OCI-LY3 (cell line): ENCODE measurements around the gene RPS6KL1.

Source experiments
- H2AFZ ChIP-seq: fragments of 200-600, 300-600 bp; shearing (Covaris generic); 2 replicates; pipeline ENCODE4 v1.6.0; 2014; ENCODE audit warnings: antibody characterized with exemption, low read depth, low read length
- H3K27ac ChIP-seq: fragments of 200-600, 300-600 bp; sonication (generic); 2 replicates; pipeline ENCODE4 v1.5.1; 2014; ENCODE audit warnings: mild to moderate bottlenecking, low read length, moderate library complexity, mixed read lengths
- H3K27me3 ChIP-seq: fragments of 200-600, 300-600 bp; sonication (generic); 2 replicates; pipeline ENCODE4 v1.6.1; 2014; ENCODE audit warnings: low read depth, low read length, mixed read lengths
- H3K36me3 ChIP-seq: fragments of 200-600, 300-600 bp; sonication (generic); replicated peaks from 2 replicates; pipeline ENCODE3; 2014; ENCODE audit warnings: low read depth, low read length, mixed read lengths
- H3K4me1 ChIP-seq: fragments of 300-600, 200-600 bp; sonication (generic); 2 replicates; pipeline ENCODE4 v1.6.1; 2014; ENCODE audit warnings: low read length, mixed read lengths
- H3K4me2 ChIP-seq: fragments of 200-600, 300-600 bp; sonication (generic); 2 replicates; pipeline ENCODE4 v1.6.1; 2014; ENCODE audit warnings: low read length, mixed read lengths
- H3K4me3 ChIP-seq: fragments of 300-600, 200-600 bp; sonication (generic); 2 replicates; pipeline ENCODE4 v1.5.1; 2014; ENCODE audit warnings: antibody characterized with exemption, mild to moderate bottlenecking, low read length, moderate library complexity
- H3K79me2 ChIP-seq: fragments of 300-600, 200-600 bp; shearing (Covaris generic); 2 replicates; pipeline ENCODE4 v1.6.1; 2014; ENCODE audit warnings: mild to moderate bottlenecking, low read length, mixed read lengths
- H3K9ac ChIP-seq: fragments of 300-600, 200-600 bp; shearing (Covaris generic); 2 replicates; pipeline ENCODE4 v1.6.0; 2014; ENCODE audit warnings: mild to moderate bottlenecking, low read length, moderate library complexity
- H3K9me3 ChIP-seq: fragments of 200-600, 300-600 bp; shearing (Covaris generic); 2 replicates; pipeline ENCODE4 v1.6.1; 2014; ENCODE audit warnings: low read length, mixed read lengths; ENCODE audit not compliant: insufficient read depth
- H4K20me1 ChIP-seq: fragments of 200-600, 300-600 bp; sonication (generic); 2 replicates; pipeline ENCODE4 v1.6.1; 2016; ENCODE audit warnings: low read length, mixed read lengths; ENCODE audit not compliant: insufficient read depth
- CTCF ChIP-seq: fragments of 200-600, 300-600 bp; sonication (generic); IDR thresholded peaks from 2 replicates; pipeline ENCODE4 v1.5.1; 2014; ENCODE audit warnings: antibody characterized with exemption, low read length, low read depth
- EZH2phosphoT487 ChIP-seq: fragments of 200-600 bp; shearing (Covaris generic); IDR thresholded peaks from 2 replicates; pipeline ENCODE4 v1.6.1; 2018; ENCODE audit warnings: antibody characterized with exemption, mixed run types, low read depth

RPS6KL1 gene

GRCh38 chr14:74962046-74962445, 39.0 kb upstream of the RPS6KL1 start:
- Histone ChIP-seq H4K20me1 (no peaks in the 10 kb centered on the region), H3K9me3 (no peaks in the 10 kb centered on the region), H3K27me3 (no peaks in the 10 kb centered on the region), H3K4me2 (peak overlapping the region; percentile 87), H2AFZ (peak overlapping the region; percentile 72), H3K4me1 (peaks cover 33% of the 10 kb centered on the region), H3K9ac (peak overlapping the region; percentile 69), H3K27ac (peak overlapping the region; percentile 65), H3K79me2 (no peaks in the 10 kb centered on the region), H3K36me3 (no peaks in the 10 kb centered on the region), H3K4me3 (peak overlapping the region; percentile 73)
- TF ChIP-seq EZH2phosphoT487 (no peak), CTCF (no peak)

- no peaks in the 10 kb centered on the region for H3K79me2 ChIP-seq
- no peak overlapping the region for H2AFZ ChIP-seq
- H3K4me2 ChIP-seq, result peak overlapping the region; percentile 87
- peak overlapping the region; percentile 65; the same call in 1 of the 2 replicates for H3K27ac ChIP-seq
- TF ChIP-seq CTCF, result no peak
- TF ChIP-seq EZH2phosphoT487, result no peak
- peak overlapping the region; percentile 73; the same call in 1 of the 2 replicates for H3K4me3 ChIP-seq
- H3K9me3 ChIP-seq, result no peaks in the 10 kb centered on the region
- H3K36me3 ChIP-seq, result no peaks in the 10 kb centered on the region
- H4K20me1 ChIP-seq, result no peaks in the 10 kb centered on the region
- H3K4me1 ChIP-seq, result peaks cover 33% of the 10 kb centered on the region
- H3K27me3 ChIP-seq, result no peaks in the 10 kb centered on the region
- H3K9ac ChIP-seq, result peak overlapping the region; percentile 69; the same call in 1 of the 2 replicates
These were observed 38.3 kb upstream of the RPS6KL1 start for GRCh38 chr14:74961238-74961911.

GRCh38 chr14:74960736-74961135, 37.7 kb upstream of the RPS6KL1 start:
- Histone ChIP-seq H3K27ac (no peak overlapping the region), H3K4me3 (no peak overlapping the region), H3K9me3 (no peaks in the 10 kb centered on the region), H3K27me3 (no peaks in the 10 kb centered on the region), H3K79me2 (no peaks in the 10 kb centered on the region), H3K9ac (no peak overlapping the region), H3K4me1 (peaks cover 33% of the 10 kb centered on the region), H4K20me1 (no peaks in the 10 kb centered on the region), H2AFZ (no peak overlapping the region), H3K36me3 (no peaks in the 10 kb centered on the region), H3K4me2 (no peak overlapping the region)
- TF ChIP-seq CTCF, result no peak
- TF ChIP-seq EZH2phosphoT487, result no peak

- H3K36me3 ChIP-seq, result no peaks in the 10 kb centered on the region
- TF ChIP-seq EZH2phosphoT487 (no peak), CTCF (no peak)
- H3K4me3 ChIP-seq, result no peak overlapping the region
- no peak overlapping the region for H3K9ac ChIP-seq
- H3K27ac ChIP-seq, result no peak overlapping the region
- no peaks in the 10 kb centered on the region for H3K9me3 ChIP-seq
- H3K4me2 ChIP-seq, result no peak overlapping the region
- no peaks in the 10 kb centered on the region for H3K79me2 ChIP-seq
- H2AFZ ChIP-seq, result no peak overlapping the region
- no peaks in the 10 kb centered on the region for H3K27me3 ChIP-seq
- no peaks in the 10 kb centered on the region for H4K20me1 ChIP-seq
- H3K4me1 ChIP-seq, result peaks cover 33% of the 10 kb centered on the region
These were observed 36.6 kb upstream of the RPS6KL1 start for GRCh38 chr14:74959596-74960180.
